ENCODE measurements around the gene ERRFI1. TPM values are rescaled to one million over a fixed set of nuclear protein-coding genes. Genes with fewer than 3 reads are reported as not detected.

Gene ERRFI1
- total and polyA plus RNA-seq, 2 of the 8 experiments (the other 6 are each of a cell fraction or from before 2014, with no cell fraction given): 23.4 to 46.1 TPM

DNA sequence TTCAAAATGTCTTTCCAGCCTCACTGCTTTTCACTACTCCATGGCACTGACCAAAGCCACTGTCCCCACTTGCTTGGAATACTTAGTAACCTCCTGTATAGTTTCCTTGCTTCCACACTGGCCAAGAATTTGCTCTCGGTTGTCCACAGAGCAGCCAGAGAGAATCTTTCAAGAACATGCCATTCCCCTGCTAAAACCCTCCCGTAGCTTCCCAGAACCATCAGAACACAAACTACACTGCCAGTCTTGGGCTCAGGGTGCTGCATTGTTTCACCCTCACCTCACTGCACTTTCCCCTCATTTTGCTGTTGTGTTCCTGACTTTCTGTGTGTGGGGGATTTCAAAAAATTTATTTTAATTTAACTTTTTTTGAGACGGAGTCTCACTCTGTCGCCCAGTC is 25.5 kb upstream of the ERRFI1 start:
- Histone ChIP-seq H3K23me2 (ENCODE audit: low read depth, low read length) (no peaks in the 10 kb centered on the region), H3K36me3 (ENCODE audit: control insufficient read depth in 2 of 4, insufficient read depth in 4 of 4, low read length in 3 of 4) (no peaks in the 10 kb centered on the region), H3K79me2 (ENCODE audit: control insufficient read depth in 1 of 2, insufficient read depth in 2 of 2, low read length in 2 of 2) (no peaks in the 10 kb centered on the region), H2AFZ (ENCODE audit: low read length) (no peak overlapping the region), H3K14ac (ENCODE audit: insufficient read length) (no peak overlapping the region), H3K56ac (replicated peaks; ENCODE audit: insufficient read length, low read depth, low read length) (no peak overlapping the region), H4K8ac (ENCODE audit: extremely low read depth, insufficient read depth, low read length) (no peak overlapping the region), H4K91ac (replicated peaks; ENCODE audit: insufficient read length, low read length) (no peak overlapping the region), H3K9me3 (ENCODE audit: insufficient read depth in 2 of 2, low read depth in 1 of 2, low read length in 1 of 2) (no peaks in the 10 kb centered on the region), H3K4me2 (ENCODE audit: insufficient read depth in 1 of 2, low read depth in 2 of 2, low read length in 2 of 2) (no peak overlapping the region), H4K20me1 (replicated peaks in 1 of 2; ENCODE audit: control insufficient read depth in 1 of 2, insufficient read depth in 2 of 2, low read length in 2 of 2) (no peaks in the 10 kb centered on the region), H2BK12ac (ENCODE audit: low read depth, low read length) (no peak overlapping the region), H3K23ac (ENCODE audit: insufficient read length) (no peak overlapping the region), H2BK20ac (ENCODE audit: low read length) (no peak overlapping the region), H3K4me1 (replicated peaks in 1 of 4; ENCODE audit: control insufficient read depth in 3 of 4, insufficient read depth in 4 of 4, low read length in 3 of 4) (no peaks in the 10 kb centered on the region), H3K79me1 (ENCODE audit: low read depth, low read length) (no peaks in the 10 kb centered on the region), H2BK15ac (ENCODE audit: low read length) (no peak overlapping the region), H3K4me3 (ENCODE audit: extremely low read depth in 1 of 4, insufficient read depth in 2 of 4, low read depth in 3 of 4, low read length in 4 of 4) (no peak overlapping the region), H3K4ac (replicated peaks; ENCODE audit: insufficient read length, low read depth, low read length) (no peak overlapping the region), H3K27me3 (replicated peaks in 1 of 4; ENCODE audit: control insufficient read depth in 3 of 4, extremely low read depth in 1 of 4, insufficient read depth in 3 of 4, low read length in 3 of 4) (no peaks in the 10 kb centered on the region), H3K9ac (replicated peaks in 1 of 4; ENCODE audit: extremely low read depth in 1 of 4, low read depth in 3 of 4, low read length in 3 of 4) (no peak overlapping the region), H4K5ac (ENCODE audit: insufficient read length, low read depth, low read length) (no peak overlapping the region), H3K18ac (ENCODE audit: extremely low read depth, low read length) (no peak overlapping the region), H2BK5ac (ENCODE audit: low read depth, low read length) (no peak overlapping the region), H2AK5ac (ENCODE audit: low read depth, low read length) (no peak overlapping the region), H3K27ac (ENCODE audit: low read depth, low read length) (no peak overlapping the region), H2BK120ac (replicated peaks; ENCODE audit: low read depth, low read length) (no peak overlapping the region)
- ChIA-PET POLR2A (ENCODE audit: partially characterized antibody) (no interaction called here), CTCF (ENCODE audit: partially characterized antibody) (no interaction called here)
- FAIRE-seq (no peak), DNase-seq (ENCODE audit: low read depth in 1 of 2, low spot score in 2 of 2) (no peak)
- 93% methylated on average over 4 of the region's 4 CpGs; no CpG with 5 or more reads in 1 of the 2 experiments for WGBS, 2 experiments (ENCODE audit: extremely low coverage in 1 of 2, insufficient coverage in 1 of 2, insufficient read length in 1 of 2, insufficient replicate concordance in 2 of 2, low coverage in 1 of 2, low lambda C conversion rate in 2 of 2, missing lambda C conversion rate in 1 of 2)
- TF ChIP-seq CHD1 (IDR thresholded peaks at IDR 0.05; ENCODE audit: low read depth, low read length): no peak

Data from H1 (cell line).